ENCODE data around the gene BAHCC1. TPM values are rescaled to one million over a fixed set of nuclear protein-coding genes. Genes with fewer than 3 reads are reported as not detected.
A peak's percentile ranks its signal among the peaks of the same experiment; 100 is the strongest.

Gene BAHCC1
- total RNA-seq, 2 experiments from 2014 or later: 0.20 to 0.41 TPM

- peaks cover 30% of the 10 kb centered on the region for H3K4me1 ChIP-seq (ENCODE audit: insufficient read depth, low read length)
- no peak overlapping the region for H3K27ac Mint-ChIP-seq
- H3K9me3 Mint-ChIP-seq: no peaks in the 10 kb centered on the region
- H3K9me3 ChIP-seq (ENCODE audit: control insufficient read depth in 1 of 2, insufficient read depth in 1 of 2, low read length in 2 of 2): peaks cover 0 to 26% of the 10 kb centered on the region in 2 experiments
- H3K4me3 ChIP-seq (ENCODE audit: low read length): no peak overlapping the region
- DNase-seq: no peak
- H3K4me1 Mint-ChIP-seq (ENCODE audit: low read depth): peaks cover under 1% of the 10 kb centered on the region
- H3K27me3 ChIP-seq (ENCODE audit: control insufficient read depth in 1 of 2, insufficient read depth in 2 of 2, low read length in 2 of 2): peaks cover 62 to 69% of the 10 kb centered on the region in 2 experiments
- intact Hi-C loops (cut with DNase I, micrococcal nuclease): no loop called here
- no peaks in the 10 kb centered on the region for H3K36me3 ChIP-seq (ENCODE audit: insufficient read depth, low read length)
- H3K27me3 Mint-ChIP-seq: peaks cover 72% of the 10 kb centered on the region
- H3K36me3 Mint-ChIP-seq (ENCODE audit: low read depth): no peaks in the 10 kb centered on the region
- POLR2A ChIA-PET: no interaction called here
- H3K4me3 Mint-ChIP-seq: no peak overlapping the region
- CTCF ChIA-PET: no interaction called here
- no peak overlapping the region for H3K27ac ChIP-seq (ENCODE audit: low read depth in 1 of 2, low read length in 2 of 2)
- no peak for ATAC-seq (ENCODE audit: poor library complexity)
- TF ChIP-seq, protein P1, sequence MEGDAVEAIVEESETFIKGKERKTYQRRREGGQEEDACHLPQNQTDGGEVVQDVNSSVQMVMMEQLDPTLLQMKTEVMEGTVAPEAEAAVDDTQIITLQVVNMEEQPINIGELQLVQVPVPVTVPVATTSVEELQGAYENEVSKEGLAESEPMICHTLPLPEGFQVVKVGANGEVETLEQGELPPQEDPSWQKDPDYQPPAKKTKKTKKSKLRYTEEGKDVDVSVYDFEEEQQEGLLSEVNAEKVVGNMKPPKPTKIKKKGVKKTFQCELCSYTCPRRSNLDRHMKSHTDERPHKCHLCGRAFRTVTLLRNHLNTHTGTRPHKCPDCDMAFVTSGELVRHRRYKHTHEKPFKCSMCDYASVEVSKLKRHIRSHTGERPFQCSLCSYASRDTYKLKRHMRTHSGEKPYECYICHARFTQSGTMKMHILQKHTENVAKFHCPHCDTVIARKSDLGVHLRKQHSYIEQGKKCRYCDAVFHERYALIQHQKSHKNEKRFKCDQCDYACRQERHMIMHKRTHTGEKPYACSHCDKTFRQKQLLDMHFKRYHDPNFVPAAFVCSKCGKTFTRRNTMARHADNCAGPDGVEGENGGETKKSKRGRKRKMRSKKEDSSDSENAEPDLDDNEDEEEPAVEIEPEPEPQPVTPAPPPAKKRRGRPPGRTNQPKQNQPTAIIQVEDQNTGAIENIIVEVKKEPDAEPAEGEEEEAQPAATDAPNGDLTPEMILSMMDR (IDR thresholded peaks at IDR 0.05): no peak
Measured at GRCh38 chr17:81388612-81389367, 6.5 kb upstream of the BAHCC1 start.

DNA sequence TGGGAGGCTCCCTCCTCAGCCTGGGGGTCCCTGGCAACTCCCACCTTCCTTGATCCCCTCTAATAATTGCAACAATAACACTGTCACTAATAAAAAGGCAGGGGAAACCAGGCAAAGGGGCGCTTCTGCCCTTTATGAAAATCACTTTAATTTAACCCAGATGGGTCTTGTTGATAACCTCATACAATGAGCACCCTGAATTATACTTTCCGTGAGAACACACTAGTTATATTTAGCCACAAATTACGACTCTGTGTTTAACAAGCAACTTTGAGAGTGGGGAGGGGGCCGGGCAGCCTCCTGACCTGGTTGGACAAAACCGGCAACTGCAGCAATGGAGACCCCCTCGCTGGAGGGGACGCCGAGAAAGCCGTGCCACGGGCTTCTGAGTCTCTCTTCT lies 5.7 kb upstream of the BAHCC1 start:
- no peak for ATAC-seq (ENCODE audit: poor library complexity)
- Mint-ChIP-seq H3K36me3 (ENCODE audit: low read depth) (no peaks in the 10 kb centered on the region), H3K9me3 (no peaks in the 10 kb centered on the region), H3K27me3 (peaks cover 77% of the 10 kb centered on the region), H3K4me3 (peak overlapping the region; percentile 34), H3K27ac (no peak overlapping the region), H3K4me1 (ENCODE audit: low read depth) (peaks cover 8% of the 10 kb centered on the region)
- H3K27me3 ChIP-seq (ENCODE audit: control insufficient read depth in 1 of 2, insufficient read depth in 2 of 2, low read length in 2 of 2): peaks cover 66 to 77% of the 10 kb centered on the region in 2 experiments
- DNase-seq: no peak
- H3K36me3 ChIP-seq (ENCODE audit: insufficient read depth, low read length): no peaks in the 10 kb centered on the region
- intact Hi-C loops (cut with DNase I, micrococcal nuclease): no loop called here
- TF ChIP-seq, protein P1 (IDR thresholded peaks at IDR 0.05): no peak
- H3K9me3 ChIP-seq (ENCODE audit: control insufficient read depth in 1 of 2, insufficient read depth in 1 of 2, low read length in 2 of 2): peaks cover 0 to 23% of the 10 kb centered on the region in 2 experiments
- no peak overlapping the region for H3K4me3 ChIP-seq (ENCODE audit: low read length)
- CTCF ChIA-PET: no interaction called here
- H3K27ac ChIP-seq (ENCODE audit: low read depth in 1 of 2, low read length in 2 of 2): no peak overlapping the region
- POLR2A ChIA-PET: no interaction called here
- peaks cover 37% of the 10 kb centered on the region for H3K4me1 ChIP-seq (ENCODE audit: insufficient read depth, low read length)

GRCh38 chr17:81390029-81390872 lies 5.0 kb upstream of the BAHCC1 start:
- no peaks in the 10 kb centered on the region for H3K9me3 Mint-ChIP-seq
- H3K27ac Mint-ChIP-seq: no peak overlapping the region
- ChIA-PET CTCF (no interaction called here), POLR2A (no interaction called here)
- peaks cover 43% of the 10 kb centered on the region for H3K4me1 ChIP-seq (ENCODE audit: insufficient read depth, low read length)
- no peaks in the 10 kb centered on the region for H3K36me3 ChIP-seq (ENCODE audit: insufficient read depth, low read length)
- DNase-seq (no peak), ATAC-seq (ENCODE audit: poor library complexity) (no peak)
- no peak overlapping the region for H3K4me3 Mint-ChIP-seq
- H3K4me1 Mint-ChIP-seq (ENCODE audit: low read depth): peaks cover 15% of the 10 kb centered on the region
- H3K27ac ChIP-seq (ENCODE audit: low read depth in 1 of 2, low read length in 2 of 2): no peak overlapping the region
- H3K9me3 ChIP-seq (ENCODE audit: control insufficient read depth in 1 of 2, insufficient read depth in 1 of 2, low read length in 2 of 2): peaks cover 0 to 30% of the 10 kb centered on the region in 2 experiments
- H3K27me3 ChIP-seq (ENCODE audit: control insufficient read depth in 1 of 2, insufficient read depth in 2 of 2, low read length in 2 of 2): peaks cover 69 to 83% of the 10 kb centered on the region in 2 experiments
- peaks cover 3% of the 10 kb centered on the region for H3K36me3 Mint-ChIP-seq (ENCODE audit: low read depth)
- intact Hi-C loops (cut with DNase I, micrococcal nuclease): no loop called here
- no peak overlapping the region for H3K4me3 ChIP-seq (ENCODE audit: low read length)
- TF ChIP-seq, protein P1 (IDR thresholded peaks at IDR 0.05): no peak
- peaks cover 77% of the 10 kb centered on the region for H3K27me3 Mint-ChIP-seq

All from CD4-positive, alpha-beta T cell (primary cell).